ENCODE measurements around the gene HIKESHI.

HIKESHI gene

DNA sequence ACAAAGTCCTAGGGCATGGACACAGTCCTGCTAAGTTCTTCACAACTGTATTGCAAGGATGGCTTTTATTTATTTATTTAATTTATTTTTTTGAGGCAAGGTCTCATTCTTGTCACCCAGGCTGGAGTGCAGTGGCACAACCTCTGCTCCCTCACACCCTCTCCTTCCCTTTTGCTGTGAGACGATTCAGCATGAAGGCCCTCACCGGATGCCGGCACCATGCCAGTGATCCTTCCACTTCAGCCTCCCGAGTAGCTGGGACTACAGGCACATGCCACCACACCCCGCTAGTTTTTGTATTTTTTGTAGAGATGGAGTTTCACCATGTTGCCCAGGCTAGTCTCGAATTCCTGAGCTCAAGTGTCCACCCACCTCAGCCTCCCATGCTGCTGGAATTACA lies 39.7 kb upstream of the HIKESHI start:
- TF ChIP-seq, protein P1, sequence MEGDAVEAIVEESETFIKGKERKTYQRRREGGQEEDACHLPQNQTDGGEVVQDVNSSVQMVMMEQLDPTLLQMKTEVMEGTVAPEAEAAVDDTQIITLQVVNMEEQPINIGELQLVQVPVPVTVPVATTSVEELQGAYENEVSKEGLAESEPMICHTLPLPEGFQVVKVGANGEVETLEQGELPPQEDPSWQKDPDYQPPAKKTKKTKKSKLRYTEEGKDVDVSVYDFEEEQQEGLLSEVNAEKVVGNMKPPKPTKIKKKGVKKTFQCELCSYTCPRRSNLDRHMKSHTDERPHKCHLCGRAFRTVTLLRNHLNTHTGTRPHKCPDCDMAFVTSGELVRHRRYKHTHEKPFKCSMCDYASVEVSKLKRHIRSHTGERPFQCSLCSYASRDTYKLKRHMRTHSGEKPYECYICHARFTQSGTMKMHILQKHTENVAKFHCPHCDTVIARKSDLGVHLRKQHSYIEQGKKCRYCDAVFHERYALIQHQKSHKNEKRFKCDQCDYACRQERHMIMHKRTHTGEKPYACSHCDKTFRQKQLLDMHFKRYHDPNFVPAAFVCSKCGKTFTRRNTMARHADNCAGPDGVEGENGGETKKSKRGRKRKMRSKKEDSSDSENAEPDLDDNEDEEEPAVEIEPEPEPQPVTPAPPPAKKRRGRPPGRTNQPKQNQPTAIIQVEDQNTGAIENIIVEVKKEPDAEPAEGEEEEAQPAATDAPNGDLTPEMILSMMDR (IDR thresholded peaks at IDR 0.05; ENCODE audit: low read length) = no peak
- no peak for TF ChIP-seq EZH2 (IDR thresholded peaks at IDR 0.05; ENCODE audit: borderline replicate concordance, low read length)
- no peaks in the 10 kb centered on the region for H3K79me2 ChIP-seq (ENCODE audit: insufficient read depth, low read length)

DNA sequence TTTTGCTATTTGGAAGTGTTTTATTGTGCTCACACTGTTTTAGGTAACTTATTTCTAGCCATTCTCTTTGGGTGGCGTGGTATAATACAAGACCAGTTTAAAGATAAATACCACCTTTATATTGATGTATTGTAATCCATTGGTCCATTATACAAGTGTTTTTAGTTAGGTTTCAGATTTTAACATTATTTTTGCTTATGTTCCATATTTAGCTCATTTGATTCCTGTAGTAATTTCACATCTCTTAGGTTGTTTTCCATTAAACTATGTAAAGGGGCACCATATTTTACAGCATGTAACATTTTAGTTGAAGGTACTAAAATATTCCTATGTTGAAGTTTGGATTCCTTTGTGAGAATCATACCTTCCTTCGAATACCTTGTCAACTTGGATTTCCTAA lies 37.4 kb upstream of the HIKESHI start:
- no peak overlapping the region for H2AFZ ChIP-seq (ENCODE audit: low read length)
- H3K36me3 ChIP-seq (ENCODE audit: insufficient read depth, low read length) = peaks cover 77% of the 10 kb centered on the region
- no peaks in the 10 kb centered on the region for H3K9me3 ChIP-seq (ENCODE audit: low read length)
- no peak overlapping the region for H3K9ac ChIP-seq (ENCODE audit: low read length)
- no peak for TF ChIP-seq EZH2 (IDR thresholded peaks at IDR 0.05; ENCODE audit: borderline replicate concordance, low read length)
- TF ChIP-seq, protein P1 (IDR thresholded peaks at IDR 0.05; ENCODE audit: low read length) = no peak
- no peak overlapping the region for H3K27ac ChIP-seq (ENCODE audit: low read depth, low read length, poor library complexity, severe bottlenecking)
- H3K79me2 ChIP-seq (ENCODE audit: insufficient read depth, low read length) = 0 out of 2 replicates have a peak, but pooled peaks cover 2% of the 10 kb centered on the region
- H4K20me1 ChIP-seq (ENCODE audit: insufficient read depth, low read length) = no peaks in the 10 kb centered on the region
- H3K4me1 ChIP-seq (ENCODE audit: insufficient read depth, low read length, severe bottlenecking) = no peaks in the 10 kb centered on the region
- no peaks in the 10 kb centered on the region for H3K27me3 ChIP-seq (ENCODE audit: insufficient read depth, low read length)
- no peaks in the 10 kb centered on the region for H3K9me2 ChIP-seq (ENCODE audit: low read depth, low read length)
- no peaks in the 10 kb centered on the region for H3F3A ChIP-seq (ENCODE audit: insufficient read depth, low read length)
- no peak overlapping the region for H3K4me3 ChIP-seq (ENCODE audit: low read depth, low read length, poor library complexity, severe bottlenecking)
- H3K4me2 ChIP-seq (ENCODE audit: low read length) = no peak overlapping the region

More for the DNA sequence above, 39.7 kb upstream of the HIKESHI start:
- no peak overlapping the region for H3K27ac ChIP-seq (ENCODE audit: low read depth, low read length, poor library complexity, severe bottlenecking)
- no peak overlapping the region for H2AFZ ChIP-seq (ENCODE audit: low read length)
- no peak overlapping the region for H3K9ac ChIP-seq (ENCODE audit: low read length)
- H3K4me3 ChIP-seq (ENCODE audit: low read depth, low read length, poor library complexity, severe bottlenecking) = no peak overlapping the region
- H3K9me2 ChIP-seq (ENCODE audit: low read depth, low read length) = no peaks in the 10 kb centered on the region
- no peaks in the 10 kb centered on the region for H3K4me1 ChIP-seq (ENCODE audit: insufficient read depth, low read length, severe bottlenecking)
- H3F3A ChIP-seq (ENCODE audit: insufficient read depth, low read length) = no peaks in the 10 kb centered on the region
- peaks cover 71% of the 10 kb centered on the region for H3K36me3 ChIP-seq (ENCODE audit: insufficient read depth, low read length)
- no peak overlapping the region for H3K4me2 ChIP-seq (ENCODE audit: low read length)
- H4K20me1 ChIP-seq (ENCODE audit: insufficient read depth, low read length) = no peaks in the 10 kb centered on the region
- H3K9me3 ChIP-seq (ENCODE audit: low read length) = no peaks in the 10 kb centered on the region
- no peaks in the 10 kb centered on the region for H3K27me3 ChIP-seq (ENCODE audit: insufficient read depth, low read length)

DNA sequence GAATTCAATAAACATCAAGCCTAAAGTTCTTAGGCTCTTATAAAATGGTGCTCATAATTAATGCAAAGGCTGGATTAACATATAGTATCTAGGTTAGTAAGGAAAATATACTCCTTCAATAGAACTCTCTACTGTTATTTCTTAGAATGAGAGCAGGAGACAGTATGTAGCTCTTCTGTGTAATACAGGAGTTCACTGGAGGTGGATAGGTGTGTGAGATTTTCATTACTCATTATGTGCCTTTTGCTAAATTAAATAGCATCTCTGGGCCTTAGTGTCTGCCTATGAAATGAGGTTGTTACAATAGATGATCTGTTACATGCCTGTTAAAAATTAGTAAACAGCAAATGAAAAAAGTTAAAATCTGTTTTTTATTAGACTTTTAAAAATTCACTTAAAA lies 36.8 kb upstream of the HIKESHI start:
- Histone ChIP-seq H3K9ac (ENCODE audit: low read length) (no peak overlapping the region), H2AFZ (ENCODE audit: low read length) (no peak overlapping the region), H3K9me3 (ENCODE audit: low read length) (no peaks in the 10 kb centered on the region), H3K36me3 (ENCODE audit: insufficient read depth, low read length) (peaks cover 77% of the 10 kb centered on the region), H3K4me2 (ENCODE audit: low read length) (no peak overlapping the region), H3K27me3 (ENCODE audit: insufficient read depth, low read length) (no peaks in the 10 kb centered on the region), H3K4me3 (ENCODE audit: low read depth, low read length, poor library complexity, severe bottlenecking) (no peak overlapping the region), H4K20me1 (ENCODE audit: insufficient read depth, low read length) (no peaks in the 10 kb centered on the region), H3K27ac (ENCODE audit: low read depth, low read length, poor library complexity, severe bottlenecking) (no peak overlapping the region), H3K79me2 (ENCODE audit: insufficient read depth, low read length) (0 out of 2 replicates have a peak, but pooled peaks cover 5% of the 10 kb centered on the region), H3F3A (ENCODE audit: insufficient read depth, low read length) (no peaks in the 10 kb centered on the region), H3K4me1 (ENCODE audit: insufficient read depth, low read length, severe bottlenecking) (no peaks in the 10 kb centered on the region), H3K9me2 (ENCODE audit: low read depth, low read length) (no peaks in the 10 kb centered on the region)
- no peak for TF ChIP-seq EZH2 (IDR thresholded peaks at IDR 0.05; ENCODE audit: borderline replicate concordance, low read length)
- TF ChIP-seq, protein P1 (IDR thresholded peaks at IDR 0.05; ENCODE audit: low read length) = no peak
